HL-60 (cell line): ENCODE measurements around the gene NFIA.

Source experiments
- DNase-seq, 2 experiments: peaks; one replicate each; pipeline ENCODE4 v3.0.0-alpha.2; 2010 to 2020; ENCODE audit warnings: low read depth in 1 of 2, low spot score in 1 of 2
- H3K27ac ChIP-seq: fragments of 250-450 bp; sonication (Bioruptor Pico); replicated peaks from 2 replicates; pipeline ENCODE4 v1.5.1; 2020; ENCODE audit warnings: mild to moderate bottlenecking, moderate library complexity
- H3K27me3 ChIP-seq: fragments of 250-450 bp; sonication (Bioruptor Pico); 2 replicates; pipeline ENCODE4 v1.5.1; 2021; ENCODE audit warnings: mild to moderate bottlenecking, moderate library complexity; ENCODE audit not compliant: insufficient read depth, poor library complexity, severe bottlenecking
- H3K4me3 ChIP-seq: replicated peaks from 2 replicates; pipeline ENCODE4 v1.5.1; 2011; ENCODE audit warnings: mild to moderate bottlenecking, control low read depth, low read length; ENCODE audit not compliant: insufficient read depth
- GABPA ChIP-seq: IDR thresholded peaks from 2 replicates; pipeline ENCODE4 v1.6.1; 2012; ENCODE audit warnings: low read depth
- POLR2AphosphoS5 ChIP-seq: IDR thresholded peaks from 2 replicates; pipeline ENCODE4 v1.6.1; 2012; ENCODE audit warnings: low read depth
- REST ChIP-seq: IDR thresholded peaks from 2 replicates; pipeline ENCODE4 v1.6.1; 2012; ENCODE audit warnings: low read depth; ENCODE audit not compliant: insufficient replicate concordance
- SPI1 ChIP-seq: IDR thresholded peaks from 2 replicates; pipeline ENCODE4 v1.6.1; 2012; ENCODE audit warnings: low read depth, mild to moderate bottlenecking, borderline replicate concordance
- TF ChIP-seq, protein P1 (sequence below): IDR thresholded peaks from one replicate; pipeline ENCODE4 v1.5.1; 2011; ENCODE audit warnings: low read length, control low read depth, inconsistent platforms; ENCODE audit not compliant: insufficient read depth

The NFIA gene

DNA sequence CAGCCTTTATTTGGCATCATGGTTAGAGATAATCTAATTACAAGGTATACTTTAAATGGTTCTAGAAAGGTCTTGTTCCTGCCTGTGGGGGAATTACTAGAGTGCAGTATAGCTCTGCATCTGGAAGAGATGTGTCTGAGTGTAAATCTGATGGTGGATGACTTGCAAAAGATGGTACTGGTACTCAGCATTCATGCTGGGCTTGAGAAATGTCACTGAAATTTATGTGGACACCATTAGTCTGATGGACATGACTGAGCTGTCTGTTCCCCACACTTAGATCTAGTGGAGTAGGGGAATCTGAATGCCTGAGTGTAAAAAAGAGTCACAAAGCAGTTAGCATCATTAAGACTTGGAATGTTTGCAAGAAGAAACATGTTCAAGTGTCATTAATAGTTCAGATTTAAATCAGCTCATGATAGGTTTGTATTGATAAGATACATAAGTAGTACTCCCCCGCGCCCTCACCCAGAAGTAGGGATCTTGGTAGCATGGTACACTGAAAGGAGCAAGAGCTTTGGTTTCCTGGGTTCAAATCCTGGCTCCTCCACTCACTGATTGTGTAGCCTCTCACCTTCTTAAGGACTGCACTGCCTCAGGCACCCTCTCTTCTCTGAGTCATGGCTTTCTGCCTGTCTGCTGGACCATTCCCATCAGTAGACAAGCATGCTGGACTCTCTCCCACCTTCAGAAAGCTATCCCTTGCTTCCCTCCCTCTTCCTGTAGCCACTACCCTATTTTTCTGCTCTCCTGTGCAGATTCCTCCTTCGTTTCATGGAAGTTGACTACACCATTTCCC lies 292.9 kb downstream of the NFIA start:
- Histone ChIP-seq H3K27me3 (no peaks in the 10 kb centered on the region), H3K27ac (no peak overlapping the region), H3K4me3 (no peak overlapping the region)
- TF ChIP-seq, protein P1, sequence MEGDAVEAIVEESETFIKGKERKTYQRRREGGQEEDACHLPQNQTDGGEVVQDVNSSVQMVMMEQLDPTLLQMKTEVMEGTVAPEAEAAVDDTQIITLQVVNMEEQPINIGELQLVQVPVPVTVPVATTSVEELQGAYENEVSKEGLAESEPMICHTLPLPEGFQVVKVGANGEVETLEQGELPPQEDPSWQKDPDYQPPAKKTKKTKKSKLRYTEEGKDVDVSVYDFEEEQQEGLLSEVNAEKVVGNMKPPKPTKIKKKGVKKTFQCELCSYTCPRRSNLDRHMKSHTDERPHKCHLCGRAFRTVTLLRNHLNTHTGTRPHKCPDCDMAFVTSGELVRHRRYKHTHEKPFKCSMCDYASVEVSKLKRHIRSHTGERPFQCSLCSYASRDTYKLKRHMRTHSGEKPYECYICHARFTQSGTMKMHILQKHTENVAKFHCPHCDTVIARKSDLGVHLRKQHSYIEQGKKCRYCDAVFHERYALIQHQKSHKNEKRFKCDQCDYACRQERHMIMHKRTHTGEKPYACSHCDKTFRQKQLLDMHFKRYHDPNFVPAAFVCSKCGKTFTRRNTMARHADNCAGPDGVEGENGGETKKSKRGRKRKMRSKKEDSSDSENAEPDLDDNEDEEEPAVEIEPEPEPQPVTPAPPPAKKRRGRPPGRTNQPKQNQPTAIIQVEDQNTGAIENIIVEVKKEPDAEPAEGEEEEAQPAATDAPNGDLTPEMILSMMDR: no peak
- TF ChIP-seq GABPA: no peak
- no peak for TF ChIP-seq SPI1
- no peak for TF ChIP-seq REST
- no peak for TF ChIP-seq POLR2AphosphoS5
- DNase-seq: no peak

DNA sequence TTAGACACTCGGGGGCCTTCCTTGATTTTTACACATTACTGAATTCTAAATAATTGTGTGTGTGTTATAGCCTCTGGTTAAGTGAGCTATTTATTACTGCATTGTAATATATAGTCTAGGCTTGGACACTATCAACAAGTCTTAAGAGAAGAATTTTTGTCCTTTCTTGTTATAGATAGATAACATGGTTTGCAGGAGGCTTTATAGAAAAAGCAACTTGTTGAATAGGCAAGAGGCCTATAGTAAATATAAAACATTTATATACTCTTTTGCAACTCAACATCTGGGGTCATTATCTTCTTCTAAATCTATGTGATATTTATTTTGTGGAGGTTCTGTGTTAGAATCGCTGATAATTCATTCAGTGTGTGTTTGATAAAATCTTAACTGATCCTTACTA lies 293.8 kb downstream of the NFIA start:
- no peak for DNase-seq
- H3K4me3 ChIP-seq: no peak overlapping the region
- H3K27me3 ChIP-seq: no peaks in the 10 kb centered on the region
- H3K27ac ChIP-seq: no peak overlapping the region
- no peak for TF ChIP-seq GABPA
- TF ChIP-seq POLR2AphosphoS5: no peak
- TF ChIP-seq REST: no peak
- no peak for TF ChIP-seq SPI1
- TF ChIP-seq, protein P1: no peak

GRCh38 chr1:61377242-61377958 lies 295.0 kb downstream of the NFIA start:
- TF ChIP-seq GABPA: no peak
- TF ChIP-seq SPI1: no peak
- no peak for TF ChIP-seq POLR2AphosphoS5
- no peak for TF ChIP-seq REST
- TF ChIP-seq, protein P1: no peak
- DNase-seq: no peak
- Histone ChIP-seq H3K27ac (no peak overlapping the region), H3K4me3 (no peak overlapping the region), H3K27me3 (no peaks in the 10 kb centered on the region)
